H1 (cell line): Measurements from ENCODE around the gene ATP9B. TPM values are rescaled to one million over a fixed set of nuclear protein-coding genes. Genes with fewer than 3 reads are reported as not detected.

Source experiments
- CTCF ChIA-PET: fragments of 300-600 bp; sonication (Branson Sonifier 250); formaldehyde crosslinking; loops from one replicate; lab custom pipeline; 2021; ENCODE audit not compliant: partially characterized antibody; lab: Charles Lee
- POLR2A ChIA-PET: fragments of 300-600 bp; sonication (Branson Sonifier 250); formaldehyde crosslinking; loops from one replicate; lab custom pipeline; 2021; ENCODE audit warnings: inconsistent platforms; ENCODE audit not compliant: partially characterized antibody; lab: Charles Lee
- DNase-seq, 2 experiments: peaks; one replicate each; pipeline versions ENCODE4 v3.0.0 to v3.0.0-alpha.2; 2010 to 2022; ENCODE audit warnings: low spot score in 2 of 2, low read depth in 1 of 2, mixed read lengths in 1 of 2
- FAIRE-seq: peaks from 2 replicates; lab custom pipeline; 2011; peaks lifted over from hg19 to GRCh38; lab: Jason Lieb, UNC
- H2AFZ ChIP-seq: 2 replicates; pipeline ENCODE4 v1.8.1; 2012; ENCODE audit warnings: low read length, inconsistent platforms
- H2AK5ac ChIP-seq: 2 replicates; pipeline ENCODE4 v1.6.1; 2013; ENCODE audit warnings: low read depth, low read length
- H2BK120ac ChIP-seq: replicated peaks from 2 replicates; pipeline ENCODE3; 2013; ENCODE audit warnings: low read depth, low read length, inconsistent platforms
- H2BK12ac ChIP-seq: 2 replicates; pipeline ENCODE4 v1.6.1; 2013; ENCODE audit warnings: low read depth, low read length
- H2BK15ac ChIP-seq: 2 replicates; pipeline ENCODE4 v1.6.1; 2013; ENCODE audit warnings: low read length
- H2BK20ac ChIP-seq: 2 replicates; pipeline ENCODE4 v1.6.1; 2013; ENCODE audit warnings: low read length
- H2BK5ac ChIP-seq: 2 replicates; pipeline ENCODE4 v1.6.1; 2013; ENCODE audit warnings: low read depth, low read length
- H3K14ac ChIP-seq: 2 replicates; pipeline ENCODE4 v1.6.1; 2013; ENCODE audit warnings: inconsistent platforms; ENCODE audit not compliant: insufficient read length
- H3K18ac ChIP-seq: 2 replicates; pipeline ENCODE4 v1.6.1; 2013; ENCODE audit warnings: low read length; ENCODE audit errors: extremely low read depth
- H3K23ac ChIP-seq: 2 replicates; pipeline ENCODE4 v1.6.1; 2013; ENCODE audit warnings: inconsistent platforms; ENCODE audit not compliant: insufficient read length
- H3K23me2 ChIP-seq: 2 replicates; pipeline ENCODE4 v1.6.1; 2013; ENCODE audit warnings: low read depth, low read length
- H3K27ac ChIP-seq: 2 replicates; pipeline ENCODE4 v1.6.1; 2011; ENCODE audit warnings: low read depth, low read length, inconsistent platforms
- H3K27me3 ChIP-seq, 4 experiments: replicated peaks in 1 of 4; 1 replicate in 1 of 4; 2 replicates in 3 of 4; pipeline versions ENCODE4 v1.6.1 to v1.8.1; 2011 to 2013; ENCODE audit warnings: low read length in 3 of 4, mild to moderate bottlenecking in 3 of 4, inconsistent platforms in 2 of 4, mixed read lengths in 2 of 4, moderate library complexity in 1 of 4; ENCODE audit not compliant: control insufficient read depth in 3 of 4, insufficient read depth in 3 of 4; ENCODE audit errors: extremely low read depth in 1 of 4
- H3K36me3 ChIP-seq, 4 experiments: 2 replicates each; pipeline versions ENCODE4 v1.6.1 to v1.8.1; 2011 to 2013; ENCODE audit warnings: mild to moderate bottlenecking in 4 of 4, low read length in 3 of 4, moderate library complexity in 2 of 4, control low read depth in 1 of 4, inconsistent platforms in 1 of 4; ENCODE audit not compliant: insufficient read depth in 4 of 4, control insufficient read depth in 2 of 4
- H3K4ac ChIP-seq: replicated peaks from 2 replicates; pipeline ENCODE3; 2013; ENCODE audit warnings: low read length, low read depth, mixed read lengths, inconsistent platforms; ENCODE audit not compliant: insufficient read length
- H3K4me1 ChIP-seq, 4 experiments: replicated peaks in 1 of 4; 1 replicate in 1 of 4; 2 replicates in 3 of 4; pipeline versions ENCODE4 v1.6.1 to v1.8.1; 2011 to 2013; ENCODE audit warnings: low read length in 3 of 4, inconsistent platforms in 2 of 4, mixed read lengths in 1 of 4; ENCODE audit not compliant: insufficient read depth in 4 of 4, control insufficient read depth in 3 of 4
- H3K4me2 ChIP-seq, 2 experiments: 2 replicates each; pipeline versions ENCODE4 v1.6.1 to v1.8.1; 2011 to 2013; ENCODE audit warnings: low read depth in 2 of 2, low read length in 2 of 2, control low read depth in 1 of 2, inconsistent platforms in 1 of 2, mild to moderate bottlenecking in 1 of 2; ENCODE audit not compliant: insufficient read depth in 1 of 2
- H3K4me3 ChIP-seq, 4 experiments: fragments of 200-600, 300-600 bp in 1 of 4; sonication (generic), shearing (Covaris generic), sonication (Bioruptor Twin) in 1 of 4; 2 replicates each; pipeline versions ENCODE4 v1.5.1 to v1.8.1; 2011 to 2016; ENCODE audit warnings: low read length in 4 of 4, low read depth in 3 of 4, control low read depth in 2 of 4, inconsistent platforms in 2 of 4, mild to moderate bottlenecking in 2 of 4, mixed read lengths in 1 of 4, moderate library complexity in 1 of 4; ENCODE audit not compliant: insufficient read depth in 2 of 4; ENCODE audit errors: extremely low read depth in 1 of 4
- H3K56ac ChIP-seq: replicated peaks from 2 replicates; pipeline ENCODE3; 2013; ENCODE audit warnings: low read depth, mild to moderate bottlenecking, mixed read lengths, low read length, inconsistent platforms; ENCODE audit not compliant: insufficient read length
- H3K79me1 ChIP-seq: 2 replicates; pipeline ENCODE4 v1.6.1; 2013; ENCODE audit warnings: low read depth, low read length, control low read depth
- H3K79me2 ChIP-seq, 2 experiments: 2 replicates each; pipeline versions ENCODE4 v1.6.1 to v1.8.1; 2012 to 2013; ENCODE audit warnings: low read length in 2 of 2, mild to moderate bottlenecking in 2 of 2, inconsistent platforms in 1 of 2; ENCODE audit not compliant: insufficient read depth in 2 of 2, control insufficient read depth in 1 of 2
- H3K9ac ChIP-seq, 4 experiments: replicated peaks in 1 of 4; 1 replicate in 1 of 4; 2 replicates in 3 of 4; pipeline versions ENCODE4 v1.6.1 to v1.8.1; 2011 to 2013; ENCODE audit warnings: low read depth in 3 of 4, low read length in 3 of 4, control low read depth in 2 of 4, mild to moderate bottlenecking in 2 of 4, moderate library complexity in 2 of 4, inconsistent platforms in 1 of 4; ENCODE audit errors: extremely low read depth in 1 of 4
- H3K9me3 ChIP-seq, 2 experiments: 2 replicates each; pipeline versions ENCODE4 v1.6.1 to v1.8.1; 2012 to 2013; ENCODE audit warnings: mild to moderate bottlenecking in 2 of 2, moderate library complexity in 2 of 2, control low read depth in 1 of 2, inconsistent platforms in 1 of 2, low read depth in 1 of 2, low read length in 1 of 2, mixed read lengths in 1 of 2; ENCODE audit not compliant: insufficient read depth in 2 of 2
- H4K20me1 ChIP-seq, 2 experiments: replicated peaks in 1 of 2; 2 replicates each; pipeline versions ENCODE3 to v1.8.1; 2011 to 2013; ENCODE audit warnings: inconsistent platforms in 2 of 2, low read length in 2 of 2, mild to moderate bottlenecking in 1 of 2; ENCODE audit not compliant: insufficient read depth in 2 of 2, control insufficient read depth in 1 of 2
- H4K5ac ChIP-seq: 2 replicates; pipeline ENCODE4 v1.6.1; 2013; ENCODE audit warnings: low read length, low read depth, mixed read lengths, inconsistent platforms; ENCODE audit not compliant: insufficient read length
- H4K8ac ChIP-seq: 2 replicates; pipeline ENCODE4 v1.8.0; 2013; ENCODE audit warnings: mild to moderate bottlenecking, moderate library complexity, low read length, inconsistent platforms; ENCODE audit not compliant: insufficient read depth; ENCODE audit errors: extremely low read depth
- H4K91ac ChIP-seq: replicated peaks from 2 replicates; pipeline ENCODE3; 2013; ENCODE audit warnings: low read length, mixed read lengths, inconsistent platforms; ENCODE audit not compliant: insufficient read length
- CHD1 ChIP-seq: IDR thresholded peaks from 2 replicates; pipeline ENCODE4 v1.6.1; 2012; ENCODE audit warnings: low read depth, low read length, improper control_type of control experiment
- CTBP2 ChIP-seq: IDR thresholded peaks from 2 replicates; pipeline ENCODE4 v1.7.0; 2011; ENCODE audit warnings: borderline replicate concordance, mild to moderate bottlenecking, moderate library complexity, mixed read lengths, low read length; ENCODE audit not compliant: insufficient read depth, insufficient read length
- JUN ChIP-seq: IDR thresholded peaks from 2 replicates; pipeline ENCODE4 v1.6.1; 2011; ENCODE audit warnings: low read depth, mild to moderate bottlenecking, improper control_type of control experiment, low read length
- RBBP5 ChIP-seq: IDR thresholded peaks from 2 replicates; pipeline ENCODE4 v1.7.1; 2012; ENCODE audit warnings: low read depth, mild to moderate bottlenecking, inconsistent platforms, low read length, moderate library complexity, borderline replicate concordance
- SP4 ChIP-seq: IDR thresholded peaks from 2 replicates; pipeline ENCODE4 v1.6.1; 2012; ENCODE audit warnings: low read length, inconsistent platforms
- WGBS, 2 experiments: shearing (Covaris generic) in 1 of 2; methylation state at CpG; one replicate each; pipeline versions ENCODE4 v1.1.6 to v1.1.7; 2013 to 2015; ENCODE audit warnings: low lambda C conversion rate in 2 of 2, mixed read lengths in 2 of 2, inconsistent platforms in 1 of 2, low coverage in 1 of 2, missing lambda C conversion rate in 1 of 2; ENCODE audit not compliant: insufficient replicate concordance in 2 of 2, insufficient coverage in 1 of 2, insufficient read length in 1 of 2; ENCODE audit errors: extremely low coverage in 1 of 2, missing lambda C conversion rate in 1 of 2; 5-methylcytosine and 5-hydroxymethylcytosine counted together
- polyA plus RNA-seq, 7 experiments: library from polyadenylated mRNA; depleted of rRNA in 3 of 7; stranded (reverse) in 5 of 7; unstranded in 2 of 7; fragments of >200 nt in 5 of 7; fragments of 200-250 nt in 2 of 7; gene quantifications; 1 replicate in 5 of 7; 2 replicates in 1 of 7; 4 replicates in 1 of 7; pipeline versions ENCODE4 v1.2.1 to v1.2.3, GENCODE V29; 2011 to 2013; ENCODE audit warnings: missing spikeins in 2 of 7, mixed read lengths in 2 of 7
- total RNA-seq: library from RNA; stranded (reverse); fragmentation: NEBNext Ultra II Directional; extraction: Animal tissue kit (Norgen Biotek cat#: 25700); gene quantifications from 2 replicates; pipeline ENCODE4 v1.2.1, GENCODE V29; 2021
- TF ChIP-seq, protein P1 (sequence below): IDR thresholded peaks from 2 replicates; pipeline ENCODE4 v1.6.1; 2012; ENCODE audit warnings: low read length, inconsistent platforms

Gene ATP9B
- total and polyA plus RNA-seq, 2 of the 8 experiments (the other 6 are each of a cell fraction or from before 2014, with no cell fraction given), result 15.1 to 21.7 TPM

DNA sequence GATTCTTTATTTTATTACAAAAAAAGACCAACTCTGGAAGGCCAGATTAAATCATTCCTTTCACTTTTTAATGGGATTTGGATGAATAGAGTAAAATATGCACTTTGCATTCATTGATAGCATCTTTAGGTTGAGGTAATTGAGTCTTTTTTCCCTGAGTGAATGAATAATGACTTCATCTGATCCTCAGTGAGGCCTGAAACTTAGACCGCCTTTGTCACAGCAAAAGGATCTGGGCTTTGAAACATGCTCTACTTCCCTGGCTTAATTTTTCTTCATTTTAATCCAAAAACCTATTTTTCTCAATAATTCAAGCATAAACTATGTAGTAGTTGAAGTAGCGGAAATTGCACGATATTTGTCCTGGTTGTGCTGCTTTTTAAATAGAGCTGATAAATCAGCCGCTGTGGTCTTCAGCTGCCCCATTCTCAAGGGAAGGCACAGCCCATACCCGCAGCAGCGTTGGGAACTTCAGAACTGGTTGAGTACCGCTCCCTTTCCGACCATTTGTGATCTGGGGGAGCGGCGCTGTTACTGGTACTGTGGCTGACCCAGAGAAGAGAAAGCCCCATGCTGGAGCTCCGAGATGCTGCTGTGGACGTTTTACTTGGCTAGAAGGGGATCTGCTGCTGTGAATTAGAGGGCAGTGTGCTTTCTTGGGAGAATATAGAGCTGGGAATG is 181.2 kb downstream of the ATP9B start:
- TF ChIP-seq, protein P1, sequence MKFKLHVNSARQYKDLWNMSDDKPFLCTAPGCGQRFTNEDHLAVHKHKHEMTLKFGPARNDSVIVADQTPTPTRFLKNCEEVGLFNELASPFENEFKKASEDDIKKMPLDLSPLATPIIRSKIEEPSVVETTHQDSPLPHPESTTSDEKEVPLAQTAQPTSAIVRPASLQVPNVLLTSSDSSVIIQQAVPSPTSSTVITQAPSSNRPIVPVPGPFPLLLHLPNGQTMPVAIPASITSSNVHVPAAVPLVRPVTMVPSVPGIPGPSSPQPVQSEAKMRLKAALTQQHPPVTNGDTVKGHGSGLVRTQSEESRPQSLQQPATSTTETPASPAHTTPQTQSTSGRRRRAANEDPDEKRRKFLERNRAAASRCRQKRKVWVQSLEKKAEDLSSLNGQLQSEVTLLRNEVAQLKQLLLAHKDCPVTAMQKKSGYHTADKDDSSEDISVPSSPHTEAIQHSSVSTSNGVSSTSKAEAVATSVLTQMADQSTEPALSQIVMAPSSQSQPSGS, result no peak
- TF ChIP-seq RBBP5 (no peak), JUN (no peak), CTBP2 (no peak), CHD1 (no peak), SP4 (no peak)
- TF ChIP-seq, all 59 proteins: peak for 0
- Histone ChIP-seq H3K36me3 (no peaks in the 10 kb centered on the region), H4K20me1 (no peaks in the 10 kb centered on the region), H3K23me2 (no peaks in the 10 kb centered on the region), H2AFZ (no peak overlapping the region), H3K4me3 (no peak overlapping the region), H2BK15ac (no peak overlapping the region), H3K79me1 (no peaks in the 10 kb centered on the region), H3K18ac (no peak overlapping the region), H3K9me3 (no peaks in the 10 kb centered on the region), H3K4ac (no peak overlapping the region), H3K27ac (no peak overlapping the region), H2AK5ac (no peak overlapping the region), H2BK12ac (no peak overlapping the region), H2BK120ac (no peak overlapping the region), H4K5ac (no peak overlapping the region), H3K9ac (no peak overlapping the region), H3K4me1 (no peaks in the 10 kb centered on the region), H2BK5ac (no peak overlapping the region), H3K23ac (no peak overlapping the region), H4K91ac (no peak overlapping the region), H3K4me2 (no peak overlapping the region), H3K56ac (no peak overlapping the region), H3K14ac (no peak overlapping the region), H2BK20ac (no peak overlapping the region), H3K27me3 (no peaks in the 10 kb centered on the region), H3K79me2 (no peaks in the 10 kb centered on the region), H4K8ac (peak overlapping the region; percentile 3; the same call in 1 of the 2 replicates)
- ChIA-PET POLR2A (no interaction called here), CTCF (no interaction called here)
- no peak for FAIRE-seq
- 80% methylated on average over 12 of the region's 12 CpGs; no CpG with 5 or more reads in 1 of the 2 experiments for WGBS, 2 experiments
- DNase-seq, result no peak
